HG03175 (cell line): ENCODE data around the gene SYT7.

ENCODE experiments used
- ATAC-seq: cut with Tn5 transposase; IDR thresholded peaks from one replicate; pipeline ENCODE4 v1.9.1; 2021; ENCODE audit warnings: mild to moderate bottlenecking, moderate library complexity; ENCODE audit not compliant: unreplicated experiment

SYT7 gene

GRCh38 chr11:61555051-61555969, 25.6 kb downstream of the SYT7 start:
- no peak for ATAC-seq

GRCh38 chr11:61554172-61554988, 26.5 kb downstream of the SYT7 start:
- no peak for ATAC-seq

- ATAC-seq, result no peak
Measured at GRCh38 chr11:61553373-61554171, 27.3 kb downstream of the SYT7 start.

GRCh38 chr11:61552108-61552635, 28.7 kb downstream of the SYT7 start:
- ATAC-seq, result no peak

GRCh38 chr11:61551634-61552033, 29.2 kb downstream of the SYT7 start:
- no peak for ATAC-seq

GRCh38 chr11:61550665-61551227, 30.1 kb downstream of the SYT7 start:
- no peak for ATAC-seq

GRCh38 chr11:61549662-61550568, 31.0 kb downstream of the SYT7 start:
- no peak for ATAC-seq

GRCh38 chr11:61549177-61549576, 31.7 kb downstream of the SYT7 start:
- no peak for ATAC-seq

- ATAC-seq, result no peak
Measured at GRCh38 chr11:61547246-61547645, 33.6 kb downstream of the SYT7 start.

- no peak for ATAC-seq
Measured at GRCh38 chr11:61546663-61547062, 34.2 kb downstream of the SYT7 start.

- no peak for ATAC-seq
Measured at GRCh38 chr11:61545921-61546320, 35.0 kb downstream of the SYT7 start.

- ATAC-seq, result no peak
Measured at GRCh38 chr11:61545341-61545740, 35.5 kb downstream of the SYT7 start.

GRCh38 chr11:61544466-61544865, 36.4 kb downstream of the SYT7 start:
- no peak for ATAC-seq

GRCh38 chr11:61543606-61544306, 37.1 kb downstream of the SYT7 start:
- no peak for ATAC-seq

GRCh38 chr11:61542705-61543104, 38.2 kb downstream of the SYT7 start:
- ATAC-seq, result no peak

GRCh38 chr11:61542024-61542461, 38.8 kb downstream of the SYT7 start:
- ATAC-seq, result no peak

- ATAC-seq, result no peak
Measured at GRCh38 chr11:61541598-61541997, 39.3 kb downstream of the SYT7 start.

GRCh38 chr11:61540528-61540927, 40.3 kb downstream of the SYT7 start:
- no peak for ATAC-seq
